HL-60/S4 treated with phorbol 12-myristate 13-acetate at 8.2 ng/mL for 4 days and 3 days (cell line): ENCODE results near the gene ZEB1.
"Not testable (repeated sequence)": the region's sequence is repeated elsewhere in the genome, so short reads cannot be mapped to it uniquely, and the experiment has no call there.

Experiments
- in situ Hi-C: fragments of 300-500 bp; cut with MboI; formaldehyde crosslinking; loops from 2 replicates; pipeline ENCODE4 v1.15.0; 2022; ENCODE audit warnings: low sequenced_read_pairs

Gene ZEB1

GRCh38 chr10:31483546-31483945 is 164.5 kb downstream of the ZEB1 start:
- in situ Hi-C loops = loop anchor here (25.0 kb wide), 1 partner anchor 721 kb away; no protein-coding TSS in a partner anchor

GRCh38 chr10:31484431-31485135 is 165.6 kb downstream of the ZEB1 start:
- in situ Hi-C loops = loop anchor here (25.0 kb wide), 1 partner anchor 722 kb away; no protein-coding TSS in a partner anchor

- in situ Hi-C loops = loop anchor here (25.0 kb wide), 1 partner anchor 729 kb away; no protein-coding TSS in a partner anchor
Measured at GRCh38 chr10:31490858-31491504, 172.0 kb downstream of the ZEB1 start.

GRCh38 chr10:31507427-31507826 is 188.4 kb downstream of the ZEB1 start:
- in situ Hi-C loops = no loop called here

- in situ Hi-C loops = no loop called here
Measured at GRCh38 chr10:31508234-31508633, 189.2 kb downstream of the ZEB1 start.

- in situ Hi-C loops = no loop called here
Measured at GRCh38 chr10:31508882-31509281, 189.9 kb downstream of the ZEB1 start.

GRCh38 chr10:31509989-31510388 is 191.0 kb downstream of the ZEB1 start:
- in situ Hi-C loops = no loop called here

GRCh38 chr10:31515116-31515515 is 196.1 kb downstream of the ZEB1 start:
- in situ Hi-C loops = no loop called here

- in situ Hi-C loops = no loop called here
Measured at GRCh38 chr10:31515819-31516402, 196.9 kb downstream of the ZEB1 start.

- in situ Hi-C loops = no loop called here
Measured at GRCh38 chr10:31520986-31521831, 202.2 kb downstream of the ZEB1 start.

- in situ Hi-C loops = no loop called here
Measured at GRCh38 chr10:31522820-31523219, 203.8 kb downstream of the ZEB1 start.

GRCh38 chr10:31524460-31524859 is 205.4 kb downstream of the ZEB1 start:
- in situ Hi-C loops = no loop called here

GRCh38 chr10:31526178-31526577 is 207.2 kb downstream of the ZEB1 start:
- in situ Hi-C loops = no loop called here

GRCh38 chr10:31526681-31527080 is 207.7 kb downstream of the ZEB1 start:
- in situ Hi-C loops = no loop called here

- in situ Hi-C loops = no loop called here
Measured at GRCh38 chr10:31528831-31529230, 209.8 kb downstream of the ZEB1 start.

- in situ Hi-C loops = no loop called here
Measured at GRCh38 chr10:31536302-31536701, 217.3 kb downstream of the ZEB1 start.

GRCh38 chr10:31549896-31550295 is 230.9 kb downstream of the ZEB1 start:
- in situ Hi-C loops = no loop called here

- in situ Hi-C loops = no loop called here
Measured at GRCh38 chr10:31554556-31554955, 235.5 kb downstream of the ZEB1 start.

GRCh38 chr10:31557854-31558253 is 238.8 kb downstream of the ZEB1 start:
- in situ Hi-C loops = no loop called here

- in situ Hi-C loops = not testable (repeated sequence)
Measured at GRCh38 chr10:31568252-31568861, 249.3 kb downstream of the ZEB1 start.

- in situ Hi-C loops = no loop called here
Measured at GRCh38 chr10:31574577-31574976, 255.6 kb downstream of the ZEB1 start.
